Neutrophil (primary cell): ENCODE measurements around the gene PITPNC1.
"Not testable (repeated sequence)": the region's sequence is repeated elsewhere in the genome, so short reads cannot be mapped to it uniquely, and the experiment has no call there.

Experiments
- H3K27ac ChIP-seq: fragments of 200-600 bp; sonication (generic); 2 replicates; pipeline ENCODE4 v1.5.1; 2016; ENCODE audit warnings: mild to moderate bottlenecking, moderate library complexity
- H3K27me3 ChIP-seq: fragments of 200-600 bp; sonication (generic); 2 replicates; pipeline ENCODE4 v1.6.0; 2016; ENCODE audit warnings: mild to moderate bottlenecking
- H3K36me3 ChIP-seq: fragments of 200-600 bp; sonication (generic); 2 replicates; pipeline ENCODE4 v1.5.1; 2017
- H3K4me1 ChIP-seq, 2 experiments: fragments of 200-600 bp in 1 of 2; sonication (generic) in 1 of 2; 1 replicate in 1 of 2; 2 replicates in 1 of 2; pipeline versions ENCODE4 v1.5.1 to v1.6.1; 2013 to 2016; ENCODE audit warnings: low read depth in 1 of 2, low read length in 1 of 2, mild to moderate bottlenecking in 1 of 2, moderate library complexity in 1 of 2; ENCODE audit not compliant: control insufficient read depth in 1 of 2, insufficient read depth in 1 of 2
- H3K4me3 ChIP-seq, 2 experiments: fragments of 200-600 bp in 1 of 2; sonication (generic) in 1 of 2; 1 replicate in 1 of 2; 2 replicates in 1 of 2; pipeline ENCODE4 v1.5.1; 2013 to 2016; ENCODE audit warnings: low read depth in 1 of 2, low read length in 1 of 2, mild to moderate bottlenecking in 1 of 2, moderate library complexity in 1 of 2
- H3K9me3 ChIP-seq: fragments of 200-600 bp; sonication (generic); 2 replicates; pipeline ENCODE4 v1.5.1; 2016
- CTCF ChIP-seq: fragments of 200-600 bp; sonication (generic); IDR thresholded peaks from 2 replicates; pipeline ENCODE4 v1.5.1; 2016; ENCODE audit warnings: antibody characterized with exemption

Gene PITPNC1

GRCh38 chr17:67718325-67718941 is 341.4 kb downstream of the PITPNC1 start:
- H3K27ac ChIP-seq = peak overlapping the region; percentile 79
- H3K27me3 ChIP-seq = no peaks in the 10 kb centered on the region
- no peak for TF ChIP-seq CTCF
- H3K4me3 ChIP-seq = peak overlapping the region; percentile 92 to 94
- H3K4me1 ChIP-seq = peaks cover 16 to 22% of the 10 kb centered on the region in 2 experiments
- peaks cover 16% of the 10 kb centered on the region for H3K36me3 ChIP-seq
- H3K9me3 ChIP-seq = no peaks in the 10 kb centered on the region

- Histone ChIP-seq H3K9me3 (no peaks in the 10 kb centered on the region), H3K27me3 (no peaks in the 10 kb centered on the region), H3K36me3 (peaks cover 50% of the 10 kb centered on the region), H3K27ac (no peak overlapping the region), H3K4me3 (no peak overlapping the region), H3K4me1 (no peaks in the 10 kb centered on the region)
- no peak for TF ChIP-seq CTCF
Observed at GRCh38 chr17:67725373-67725791, 348.3 kb downstream of the PITPNC1 start.

- no peaks in the 10 kb centered on the region for H3K27me3 ChIP-seq
- no peak for TF ChIP-seq CTCF
- H3K27ac ChIP-seq = no peak overlapping the region
- H3K9me3 ChIP-seq = no peaks in the 10 kb centered on the region
- peaks cover 50% of the 10 kb centered on the region for H3K36me3 ChIP-seq
- H3K4me1 ChIP-seq = no peaks in the 10 kb centered on the region
- no peak overlapping the region for H3K4me3 ChIP-seq
Observed at GRCh38 chr17:67725807-67726206, 348.7 kb downstream of the PITPNC1 start.

- H3K27me3 ChIP-seq, H3K4me1 ChIP-seq, H3K27ac ChIP-seq, H3K9me3 ChIP-seq, H3K4me3 ChIP-seq: not testable (repeated sequence)
- H3K36me3 ChIP-seq = peaks cover 40% of the 10 kb centered on the region
Observed at GRCh38 chr17:67727152-67728039, 350.3 kb downstream of the PITPNC1 start.

- no peak overlapping the region for H3K27ac ChIP-seq
- no peaks in the 10 kb centered on the region for H3K27me3 ChIP-seq
- peaks cover 36% of the 10 kb centered on the region for H3K36me3 ChIP-seq
- H3K9me3 ChIP-seq = no peaks in the 10 kb centered on the region
- no peak overlapping the region for H3K4me3 ChIP-seq
- no peaks in the 10 kb centered on the region for H3K4me1 ChIP-seq
- no peak for TF ChIP-seq CTCF
Observed at GRCh38 chr17:67729903-67730302, 352.8 kb downstream of the PITPNC1 start.

- no peaks in the 10 kb centered on the region for H3K4me1 ChIP-seq
Observed at GRCh38 chr17:67730731-67731130, 353.6 kb downstream of the PITPNC1 start.

More at GRCh38 chr17:67730731-67731130, 353.6 kb downstream of the PITPNC1 start:
- H3K36me3 ChIP-seq = peaks cover 32% of the 10 kb centered on the region
- H3K4me3 ChIP-seq = no peak overlapping the region
- no peaks in the 10 kb centered on the region for H3K9me3 ChIP-seq
- no peak overlapping the region for H3K27ac ChIP-seq
- H3K27me3 ChIP-seq = no peaks in the 10 kb centered on the region
- no peak for TF ChIP-seq CTCF
